Tibial nerve (tissue), 4 donors: Measurements from ENCODE around the gene HOXA11. TPM values are rescaled to one million over a fixed set of nuclear protein-coding genes. Genes with fewer than 3 reads are reported as not detected.
A peak's percentile ranks its signal among the peaks of the same experiment; 100 is the strongest.

ENCODE experiments used
- DNase-seq, 2 donors: peaks; one replicate each; pipeline ENCODE4 v3.0.0-alpha.2; 2019; ENCODE audit warnings: low spot score in 2 of 2
- H3K27ac ChIP-seq, 4 donors: fragments of 200-600 bp; sonication (generic) in 3 of 4; one replicate each; pipeline ENCODE4 v1.5.1; 2017 to 2019; ENCODE audit warnings: mild to moderate bottlenecking in 1 of 4
- H3K27me3 ChIP-seq, 2 donors: fragments of 200-600 bp; sonication (generic) in 1 of 2; one replicate each; pipeline versions ENCODE4 v1.5.1 to v1.6.0; 2017 to 2019
- H3K36me3 ChIP-seq, 3 donors: fragments of 200-600 bp; sonication (generic); one replicate each; pipeline ENCODE4 v1.5.1; 2018 to 2019
- H3K4me1 ChIP-seq, 4 donors: fragments of 200-600 bp; sonication (generic) in 3 of 4; one replicate each; pipeline ENCODE4 v1.5.1; 2017 to 2019
- H3K4me3 ChIP-seq, 4 donors: fragments of 200-600 bp; sonication (generic) in 3 of 4; one replicate each; pipeline ENCODE4 v1.5.1; 2017 to 2019; ENCODE audit warnings: mild to moderate bottlenecking in 1 of 4, moderate library complexity in 1 of 4
- H3K9me3 ChIP-seq, 4 donors: fragments of 200-600 bp; sonication (generic) in 3 of 4; one replicate each; pipeline ENCODE4 v1.5.1; 2017 to 2019
- CTCF ChIP-seq, 5 experiments: fragments of 200-600 bp in 3 of 5; fragments of 450-650 bp in 2 of 5; sonication (generic) in 3 of 5; IDR thresholded peaks; one replicate each; pipeline ENCODE4 v1.5.1; 2016 to 2019; ENCODE audit warnings: antibody characterized with exemption in 5 of 5, mild to moderate bottlenecking in 3 of 5, moderate library complexity in 2 of 5
- EP300 ChIP-seq, 2 donors: sonication (generic); formaldehyde crosslinking; IDR thresholded peaks; one replicate each; pipeline ENCODE4 v1.6.1; 2017; ENCODE audit warnings: antibody characterized with exemption in 2 of 2, mild to moderate bottlenecking in 1 of 2
- POLR2A ChIP-seq, 2 donors: fragments of 450-650 bp; IDR thresholded peaks; one replicate each; pipeline ENCODE4 v1.6.1; 2017; ENCODE audit warnings: antibody characterized with exemption in 2 of 2, mild to moderate bottlenecking in 2 of 2, moderate library complexity in 2 of 2
- WGBS, 2 donors: methylation state at CpG; one replicate each; pipeline ENCODE4 v1.1.5; 2018; 5-methylcytosine and 5-hydroxymethylcytosine counted together
- total RNA-seq, 4 donors: library from RNA; depleted of rRNA; stranded (reverse); fragments of >200 nt; gene quantifications; one replicate each; pipeline ENCODE4 v1.1.0, GENCODE V29; 2016

The HOXA11 gene
- total RNA-seq, 4 donors from 2014 or later = 5.0 to 13.2 (median 9.5) TPM

DNA sequence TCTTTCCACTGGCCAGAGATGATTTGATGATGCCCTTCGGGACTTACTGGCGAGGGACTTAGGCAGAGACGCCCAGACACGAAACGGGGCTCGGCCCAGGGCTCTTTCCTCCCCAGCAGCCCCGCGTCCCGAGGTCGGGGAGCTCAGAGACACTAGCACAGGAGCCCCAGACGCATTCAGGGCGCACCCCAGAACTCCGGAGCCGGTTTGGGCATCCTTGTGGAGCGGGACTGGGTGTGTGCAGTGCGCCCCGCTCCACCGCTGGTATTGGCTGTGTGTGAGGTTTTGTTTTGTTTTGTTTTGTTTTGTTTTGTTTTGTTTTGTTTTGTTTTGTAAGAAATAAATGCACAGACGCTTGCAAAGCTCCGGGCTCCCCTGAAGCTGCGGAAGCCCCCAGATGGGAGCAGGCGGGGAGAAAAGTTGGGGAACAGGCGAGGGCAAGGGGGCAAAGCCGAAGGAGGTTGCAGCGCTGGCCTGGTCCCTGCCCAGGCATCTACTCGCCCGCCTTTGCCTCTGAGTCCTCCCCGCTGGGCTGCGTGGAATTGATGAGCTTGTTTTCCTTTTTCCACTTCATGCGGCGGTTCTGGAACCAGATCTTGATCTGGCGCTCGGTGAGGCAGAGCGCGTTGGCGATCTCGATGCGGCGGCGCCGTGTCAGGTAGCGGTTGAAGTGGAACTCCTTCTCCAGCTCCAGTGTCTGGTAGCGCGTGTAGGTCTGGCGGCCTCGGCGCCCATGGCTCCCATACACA lies 39.7 kb downstream of the HOXA11 start:
- Histone ChIP-seq H3K4me3 (peak overlapping the region in 1 of 4 donors; percentile 4), H3K27me3 (peaks cover 0 to 97% of the 10 kb centered on the region in 2 donors), H3K36me3 (peaks cover 0 to 27% (median 0%) of the 10 kb centered on the region in 3 donors), H3K9me3 (no peaks in the 10 kb centered on the region), H3K27ac (peak overlapping the region in 3 of 4 donors; percentile 46 to 77 (median 55)), H3K4me1 (peaks cover 0 to 58% (median 7%) of the 10 kb centered on the region in 4 donors)
- TF ChIP-seq EP300 (IDR thresholded peaks at IDR 0.05) (no peak), CTCF (IDR thresholded peaks at IDR 0.05) (no peak), POLR2A (IDR thresholded peaks at IDR 0.05) (no peak)
- DNase-seq = no peak
- 73 to 76% methylated on average over 46 to 47 of the region's 47 CpGs for WGBS, 2 donors

DNA sequence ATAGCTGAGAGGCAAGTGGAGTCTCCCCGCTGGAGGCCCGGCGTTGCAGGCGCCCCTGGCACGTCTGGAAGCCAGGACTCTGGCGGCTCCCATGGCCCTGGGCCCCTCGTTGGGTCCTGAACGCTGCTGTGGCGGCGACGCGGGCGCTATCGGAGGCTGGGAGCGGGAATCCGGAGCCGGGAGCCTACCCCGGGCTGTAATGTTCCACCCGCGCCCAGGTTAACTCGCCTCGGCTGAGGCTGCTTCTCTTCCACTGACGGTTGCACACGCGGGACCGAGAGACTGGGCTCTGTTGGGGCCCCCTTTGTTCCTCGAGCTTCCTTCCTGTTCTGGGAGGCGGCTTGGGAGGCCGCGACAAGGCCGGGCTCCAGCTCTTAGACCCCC lies 40.3 kb downstream of the HOXA11 start:
- peaks cover 0 to 28% (median 0%) of the 10 kb centered on the region in 3 donors for H3K36me3 ChIP-seq
- H3K27ac ChIP-seq = peak overlapping the region in 3 of 4 donors; percentile 19 to 55 (median 46)
- no peaks in the 10 kb centered on the region for H3K9me3 ChIP-seq
- TF ChIP-seq POLR2A (IDR thresholded peaks at IDR 0.05) = no peak
- TF ChIP-seq CTCF (IDR thresholded peaks at IDR 0.05) = no peak
- no peak for TF ChIP-seq EP300 (IDR thresholded peaks at IDR 0.05)
- no peak for DNase-seq
- H3K4me3 ChIP-seq = no peak overlapping the region
- WGBS, 2 donors = 37 to 55% methylated on average over 31 of the region's 31 CpGs
- peaks cover 0 to 54% (median 7%) of the 10 kb centered on the region in 4 donors for H3K4me1 ChIP-seq
- H3K27me3 ChIP-seq = peaks cover 0 to 97% of the 10 kb centered on the region in 2 donors

GRCh38 chr7:27143950-27144780 lies 40.9 kb downstream of the HOXA11 start:
- peaks cover 0 to 33% (median 0%) of the 10 kb centered on the region in 3 donors for H3K36me3 ChIP-seq
- peak overlapping the region in 2 of 4 donors; percentile 28 to 54 for H3K4me3 ChIP-seq
- TF ChIP-seq EP300 (IDR thresholded peaks at IDR 0.05) = no peak
- no peak for TF ChIP-seq POLR2A (IDR thresholded peaks at IDR 0.05)
- TF ChIP-seq CTCF (IDR thresholded peaks at IDR 0.05) = no peak
- H3K4me1 ChIP-seq = peaks cover 0 to 55% (median 7%) of the 10 kb centered on the region in 4 donors
- WGBS, 2 donors = 36 to 59% methylated on average over 40 of the region's 40 CpGs
- DNase-seq = no peak
- peak overlapping the region in 3 of 4 donors; percentile 19 to 55 (median 46) for H3K27ac ChIP-seq
- peaks cover 0 to 97% of the 10 kb centered on the region in 2 donors for H3K27me3 ChIP-seq
- no peaks in the 10 kb centered on the region for H3K9me3 ChIP-seq

GRCh38 chr7:27143023-27143949 lies 41.7 kb downstream of the HOXA11 start, which contains the start of gene HOXA5:
HOXA5 (minus strand) TSS chr7:27143681; CDS start chr7:27143607, 74 bp downstream.
- H3K27ac ChIP-seq = peak within 1 kb of the TSS; percentile 25 to 83 (median 76)
- DNase-seq = no peak

More at GRCh38 chr7:27143023-27143949, 41.7 kb downstream of the HOXA11 start, which contains the start of gene HOXA5:
- peaks cover 0 to 60% (median 5%) of the 10 kb centered on the region in 4 donors for H3K4me1 ChIP-seq
- peaks cover 0 to 96% of the 10 kb centered on the region in 2 donors for H3K27me3 ChIP-seq
- peak within 1 kb of the TSS; percentile 28 to 54 (median 44) for H3K4me3 ChIP-seq
- no peaks in the 10 kb centered on the region for H3K9me3 ChIP-seq
- 23 to 43% methylated on average over 40 to 59 of the region's 86 CpGs for WGBS, 2 donors
- peaks cover 0 to 33% (median 0%) of the 10 kb centered on the region in 3 donors for H3K36me3 ChIP-seq
- TF ChIP-seq EP300 (IDR thresholded peaks at IDR 0.05) (peak; percentile 51 to 68), POLR2A (IDR thresholded peaks at IDR 0.05) (peak in 1 of 2 donors; percentile 51), CTCF (IDR thresholded peaks at IDR 0.05) (peak; percentile 42 to 82 (median 63))
